H54 (cell line): Measurements from ENCODE around the gene INSC.

Experiments
- DNase-seq: peaks from one replicate; pipeline ENCODE4 v3.0.0; 2011; ENCODE audit warnings: low spot score, mixed read lengths; ENCODE audit not compliant: insufficient read length
- FAIRE-seq: peaks from 3 replicates; lab custom pipeline; 2011; peaks lifted over from hg19 to GRCh38; lab: Jason Lieb, UNC
- POLR2A ChIP-seq: IDR thresholded peaks from 2 replicates; pipeline ENCODE4 v1.6.1; 2011; ENCODE audit warnings: low read depth, mild to moderate bottlenecking, low read length

INSC gene

GRCh38 chr11:15119352-15119751, 4.6 kb downstream of the INSC start:
- DNase-seq (no peak), FAIRE-seq (no peak)
- TF ChIP-seq POLR2A = no peak

GRCh38 chr11:15119826-15120225, 5.1 kb downstream of the INSC start:
- FAIRE-seq (no peak), DNase-seq (peak; percentile 44)
- no peak for TF ChIP-seq POLR2A

- FAIRE-seq = peak; percentile 43
- no peak for TF ChIP-seq POLR2A
- DNase-seq = peak; percentile 70
Measured at GRCh38 chr11:15123849-15124248, 9.1 kb downstream of the INSC start.

GRCh38 chr11:15124528-15124927, 9.8 kb downstream of the INSC start:
- TF ChIP-seq POLR2A = no peak
- FAIRE-seq = no peak
- DNase-seq = no peak

- no peak for TF ChIP-seq POLR2A
- no peak for FAIRE-seq
- DNase-seq = peak; percentile 30
Measured at GRCh38 chr11:15127341-15127740, 12.6 kb downstream of the INSC start.

GRCh38 chr11:15128621-15129020, 13.9 kb downstream of the INSC start:
- DNase-seq (no peak), FAIRE-seq (no peak)
- no peak for TF ChIP-seq POLR2A

- DNase-seq (no peak), FAIRE-seq (no peak)
- no peak for TF ChIP-seq POLR2A
Measured at GRCh38 chr11:15136166-15136565, 21.4 kb downstream of the INSC start.

GRCh38 chr11:15139096-15139770, 24.5 kb downstream of the INSC start:
- TF ChIP-seq POLR2A = no peak
- DNase-seq (no peak), FAIRE-seq (no peak)

GRCh38 chr11:15139958-15140659, 25.4 kb downstream of the INSC start:
- no peak for DNase-seq
- FAIRE-seq = no peak
- no peak for TF ChIP-seq POLR2A

GRCh38 chr11:15141381-15141780, 26.7 kb downstream of the INSC start:
- TF ChIP-seq POLR2A = no peak
- FAIRE-seq (no peak), DNase-seq (no peak)

GRCh38 chr11:15142838-15143237, 28.1 kb downstream of the INSC start:
- FAIRE-seq = no peak
- TF ChIP-seq POLR2A = no peak
- DNase-seq = no peak

GRCh38 chr11:15143855-15144254, 29.1 kb downstream of the INSC start:
- no peak for TF ChIP-seq POLR2A
- DNase-seq = no peak
- FAIRE-seq = no peak

GRCh38 chr11:15144347-15144746, 29.6 kb downstream of the INSC start:
- TF ChIP-seq POLR2A = no peak
- FAIRE-seq (no peak), DNase-seq (no peak)

GRCh38 chr11:15145151-15145550, 30.4 kb downstream of the INSC start:
- no peak for TF ChIP-seq POLR2A
- DNase-seq (no peak), FAIRE-seq (no peak)

- FAIRE-seq = no peak
- no peak for TF ChIP-seq POLR2A
- no peak for DNase-seq
Measured at GRCh38 chr11:15145615-15146014, 30.9 kb downstream of the INSC start.
